Vagina (tissue), 2 donors: ENCODE results near the gene OR52I2. TPM values are rescaled to one million over a fixed set of nuclear protein-coding genes. Genes with fewer than 3 reads are reported as not detected.

Experiments
- DNase-seq, 2 donors: peaks; one replicate each; pipeline ENCODE4 v3.0.0-alpha.2; 2017; ENCODE audit errors: extremely low spot score in 2 of 2
- H3K27ac ChIP-seq: fragments of 200-600 bp; sonication (generic); one replicate; pipeline ENCODE4 v1.5.1; 2019
- H3K27me3 ChIP-seq: fragments of 200-600 bp; sonication (generic); one replicate; pipeline ENCODE4 v1.5.1; 2019
- H3K36me3 ChIP-seq, 2 donors: fragments of 200-600 bp; sonication (generic); one replicate each; pipeline ENCODE4 v1.5.1; 2017 to 2019
- H3K4me1 ChIP-seq: fragments of 200-600 bp; sonication (generic); one replicate; pipeline ENCODE4 v1.5.1; 2019
- H3K4me3 ChIP-seq, 2 donors: fragments of 200-600 bp; sonication (generic); 1 replicate in 1 of 2; 2 replicates in 1 of 2; pipeline ENCODE4 v1.5.1; 2016 to 2019
- H3K9me3 ChIP-seq: fragments of 200-600 bp; sonication (generic); one replicate; pipeline ENCODE4 v1.5.1; 2019
- CTCF ChIP-seq, 3 experiments: fragments of 450-650 bp in 2 of 3; fragments of 200-600 bp in 1 of 3; sonication (generic) in 1 of 3; IDR thresholded peaks; one replicate each; pipeline ENCODE4 v1.5.1; 2017 to 2019; ENCODE audit warnings: antibody characterized with exemption in 3 of 3, mild to moderate bottlenecking in 2 of 3, moderate library complexity in 2 of 3
- POLR2A ChIP-seq, 2 donors: fragments of 450-650 bp; IDR thresholded peaks; one replicate each; pipeline ENCODE4 v1.6.1; 2017; ENCODE audit warnings: antibody characterized with exemption in 2 of 2, mild to moderate bottlenecking in 2 of 2, moderate library complexity in 2 of 2
- POLR2AphosphoS5 ChIP-seq, 2 donors: sonication (generic); formaldehyde crosslinking; IDR thresholded peaks; one replicate each; pipeline ENCODE4 v1.9.0; 2017; ENCODE audit warnings: antibody characterized with exemption in 2 of 2, mild to moderate bottlenecking in 2 of 2, low read depth in 1 of 2; ENCODE audit not compliant: insufficient read depth in 1 of 2
- intact Hi-C: fragments of 100-400 bp; cut with DNase I; formaldehyde crosslinking; loops from one replicate; pipeline ENCODE4 v1.15.1; 2023
- total RNA-seq: library from RNA; depleted of rRNA; stranded (reverse); fragments of >200 nt; gene quantifications from one replicate; pipeline ENCODE4 v1.2.3, GENCODE V29; 2016

The OR52I2 gene
- total RNA-seq, 1 donor from 2014 or later, result not detected

DNA sequence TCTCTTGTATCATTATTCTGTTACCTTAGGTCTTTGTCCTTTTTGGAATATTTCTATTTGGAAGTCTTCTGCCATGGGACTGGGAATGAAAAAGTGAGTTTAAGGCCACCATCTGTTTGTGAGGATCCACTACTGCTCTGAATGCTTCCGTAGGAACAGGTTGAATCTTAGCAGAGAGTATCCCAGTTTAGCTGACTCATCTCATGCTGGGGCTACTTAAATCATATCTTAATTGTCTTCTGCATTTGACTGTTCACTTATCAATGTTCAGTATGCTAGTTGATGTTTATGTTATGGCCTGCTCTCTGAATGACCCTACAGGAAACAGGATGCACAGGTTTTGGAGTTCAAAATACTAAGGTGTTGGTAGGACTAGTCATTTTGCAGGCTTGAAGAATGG lies 1.4 kb upstream of the OR52I2 start:
- Histone ChIP-seq H3K4me1 (no peaks in the 10 kb centered on the region), H3K27me3 (no peaks in the 10 kb centered on the region), H3K4me3 (no peak overlapping the region), H3K27ac (no peak overlapping the region), H3K36me3 (no peaks in the 10 kb centered on the region), H3K9me3 (no peaks in the 10 kb centered on the region)
- DNase-seq, result no peak
- TF ChIP-seq POLR2AphosphoS5 (IDR thresholded peaks at IDR 0.05; ENCODE audit: insufficient read depth in 1 of 2, low read depth in 1 of 2) (no peak), POLR2A (IDR thresholded peaks at IDR 0.05) (no peak), CTCF (IDR thresholded peaks at IDR 0.05) (no peak)
- intact Hi-C loops, result no loop called here

DNA sequence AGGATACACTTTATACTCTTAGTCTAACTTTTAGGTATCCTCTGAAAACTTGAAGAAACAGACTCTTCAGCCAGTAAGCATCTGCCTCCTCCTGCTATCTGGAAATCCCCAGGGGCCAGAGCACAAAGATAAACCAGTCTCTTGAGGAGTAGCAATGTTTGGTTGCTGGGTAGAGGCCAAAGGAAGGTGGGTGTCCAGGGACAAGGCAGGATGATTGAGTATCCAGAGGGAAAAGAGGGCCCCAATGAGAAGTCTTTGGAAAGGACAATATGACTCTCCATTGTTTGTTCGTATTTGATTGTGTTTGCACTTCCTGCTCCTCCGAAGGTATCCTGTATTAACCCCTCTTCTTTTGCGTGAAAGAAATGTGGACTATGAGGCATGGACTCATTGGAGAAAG lies 7.5 kb downstream of the OR52I2 start:
- H3K27ac ChIP-seq, result no peak overlapping the region
- no peak for TF ChIP-seq POLR2AphosphoS5 (IDR thresholded peaks at IDR 0.05; ENCODE audit: insufficient read depth in 1 of 2, low read depth in 1 of 2)
- TF ChIP-seq POLR2A (IDR thresholded peaks at IDR 0.05), result no peak
- no peak for TF ChIP-seq CTCF (IDR thresholded peaks at IDR 0.05)

DNA sequence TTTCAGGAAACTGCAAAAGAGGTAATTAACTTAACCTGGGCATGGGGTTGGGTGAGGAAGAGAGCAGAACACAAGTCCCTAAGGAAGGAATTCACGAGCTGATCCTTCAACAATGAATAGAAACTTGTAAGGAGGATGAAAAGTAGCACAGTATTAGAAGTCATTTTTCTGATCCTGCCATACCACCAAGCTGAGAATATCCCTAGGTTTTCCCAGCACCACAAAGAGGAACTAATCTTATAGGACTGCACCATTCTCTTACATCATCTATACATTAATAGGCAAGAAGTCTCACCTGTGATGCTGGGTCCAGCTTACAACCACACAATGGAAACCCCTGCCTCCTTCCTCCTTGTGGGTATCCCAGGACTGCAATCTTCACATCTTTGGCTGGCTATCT lies 12.2 kb downstream of the OR52I2 start, which contains the start of gene OR52I1:
OR52I1 (plus strand) TSS at position 301 of the 400 bp plus-strand sequence; CDS start at position 301, 0 bp downstream.
- intact Hi-C loops, result no loop called here

More for the DNA sequence above, 7.5 kb downstream of the OR52I2 start:
- Histone ChIP-seq H3K4me1 (no peaks in the 10 kb centered on the region), H3K27me3 (no peaks in the 10 kb centered on the region), H3K36me3 (no peaks in the 10 kb centered on the region), H3K4me3 (no peak overlapping the region), H3K9me3 (no peaks in the 10 kb centered on the region)
- DNase-seq, result no peak
- intact Hi-C loops, result no loop called here

DNA sequence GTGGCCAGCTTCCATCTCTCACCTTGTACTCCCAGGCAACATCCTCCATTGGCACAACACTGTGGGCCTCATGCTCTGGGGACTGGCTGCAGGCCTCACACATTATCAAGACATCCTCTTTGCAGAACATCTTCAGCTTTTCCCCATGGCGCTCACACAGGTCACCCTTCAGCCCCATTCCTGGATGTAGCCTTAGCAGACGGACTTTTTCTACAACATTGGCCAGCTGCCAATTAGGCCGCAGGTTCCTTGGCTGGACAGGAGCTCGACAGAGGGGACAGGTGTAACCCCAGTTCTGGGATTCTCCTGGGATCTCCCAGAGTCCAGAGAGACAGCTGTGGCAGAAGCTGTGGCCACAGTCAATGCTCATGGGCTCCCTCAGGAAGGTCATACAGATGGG lies 23.5 kb downstream of the OR52I2 start:
- TF ChIP-seq CTCF (IDR thresholded peaks at IDR 0.05) (no peak), POLR2AphosphoS5 (IDR thresholded peaks at IDR 0.05; ENCODE audit: insufficient read depth in 1 of 2, low read depth in 1 of 2) (no peak)
- no peak overlapping the region for H3K4me3 ChIP-seq
- intact Hi-C loops, result no loop called here
- H3K4me1 ChIP-seq, result peaks cover 20% of the 10 kb centered on the region
- H3K9me3 ChIP-seq, result no peaks in the 10 kb centered on the region
- no peak for DNase-seq
- peaks cover 0 to 48% of the 10 kb centered on the region in 2 donors for H3K36me3 ChIP-seq
- H3K27me3 ChIP-seq, result no peaks in the 10 kb centered on the region
- H3K27ac ChIP-seq, result no peak overlapping the region

More for the DNA sequence above, 12.2 kb downstream of the OR52I2 start, which contains the start of gene OR52I1:
- H3K27me3 ChIP-seq, result no peaks in the 10 kb centered on the region
- H3K4me3 ChIP-seq, result no peak within 1 kb of the TSS
- DNase-seq, result no peak
- TF ChIP-seq POLR2AphosphoS5 (IDR thresholded peaks at IDR 0.05; ENCODE audit: insufficient read depth in 1 of 2, low read depth in 1 of 2) (no peak), POLR2A (IDR thresholded peaks at IDR 0.05) (no peak), CTCF (IDR thresholded peaks at IDR 0.05) (no peak)
- peaks cover 0 to 11% of the 10 kb centered on the region in 2 donors for H3K36me3 ChIP-seq
- H3K27ac ChIP-seq, result no peak within 1 kb of the TSS
- no peaks in the 10 kb centered on the region for H3K4me1 ChIP-seq
- no peaks in the 10 kb centered on the region for H3K9me3 ChIP-seq

- Histone ChIP-seq H3K36me3 (peaks cover 0 to 35% of the 10 kb centered on the region in 2 donors), H3K4me3 (peak overlapping the region; percentile 65 to 73), H3K9me3 (no peaks in the 10 kb centered on the region), H3K4me1 (peaks cover 20% of the 10 kb centered on the region), H3K27ac (peak overlapping the region; percentile 80), H3K27me3 (no peaks in the 10 kb centered on the region)
- intact Hi-C loops, result no loop called here
- no peak for DNase-seq
- no peak for TF ChIP-seq CTCF (IDR thresholded peaks at IDR 0.05)
- no peak for TF ChIP-seq POLR2A (IDR thresholded peaks at IDR 0.05)
- no peak for TF ChIP-seq POLR2AphosphoS5 (IDR thresholded peaks at IDR 0.05; ENCODE audit: insufficient read depth in 1 of 2, low read depth in 1 of 2)
Observed at GRCh38 chr11:4606231-4607015, 24.9 kb downstream of the OR52I2 start.
